ENCODE results near the gene GPC5.
"Not testable (repeated sequence)": the region's sequence is repeated elsewhere in the genome, so short reads cannot be mapped to it uniquely, and the experiment has no call there.

The GPC5 gene

DNA sequence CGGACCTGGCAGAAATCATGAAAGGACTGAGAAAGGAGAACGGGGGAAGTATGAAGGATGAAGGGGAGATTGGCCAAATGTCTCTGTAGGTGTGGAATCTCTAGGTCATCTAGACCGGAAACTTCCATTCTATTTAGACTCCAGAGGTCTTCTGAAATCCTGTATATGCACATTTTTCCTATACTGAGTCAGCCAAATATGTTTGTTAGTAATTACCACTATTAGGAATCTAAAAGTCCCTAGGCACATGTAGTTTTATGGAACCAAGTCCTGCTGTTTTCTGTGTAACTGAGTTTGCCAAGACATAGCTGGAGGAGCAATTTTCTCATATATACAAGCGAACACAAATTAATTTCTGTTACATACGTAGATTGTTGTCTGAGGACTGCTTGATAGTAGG lies 498.1 kb downstream of the GPC5 start:
- DNase-seq = no peak

DNA sequence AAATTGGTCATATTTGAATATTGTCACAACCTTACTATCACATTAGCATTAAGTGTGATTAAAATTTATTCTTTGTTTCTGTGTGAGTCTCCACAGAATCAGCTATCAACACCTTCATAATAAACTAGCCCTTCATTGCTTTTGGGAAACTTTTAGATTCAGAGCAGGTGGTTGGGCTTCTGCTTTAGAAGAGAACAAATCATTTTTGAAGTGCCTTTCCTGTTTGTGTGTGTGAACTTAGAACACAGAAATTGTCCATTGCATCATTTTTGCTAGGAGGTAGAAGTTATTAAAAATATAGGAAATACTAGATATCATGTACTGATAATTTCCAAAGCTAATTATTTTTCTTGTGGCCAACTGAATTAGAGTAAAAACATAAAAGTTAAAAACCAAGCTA lies 500.6 kb downstream of the GPC5 start:
- DNase-seq = not testable (repeated sequence)

DNA sequence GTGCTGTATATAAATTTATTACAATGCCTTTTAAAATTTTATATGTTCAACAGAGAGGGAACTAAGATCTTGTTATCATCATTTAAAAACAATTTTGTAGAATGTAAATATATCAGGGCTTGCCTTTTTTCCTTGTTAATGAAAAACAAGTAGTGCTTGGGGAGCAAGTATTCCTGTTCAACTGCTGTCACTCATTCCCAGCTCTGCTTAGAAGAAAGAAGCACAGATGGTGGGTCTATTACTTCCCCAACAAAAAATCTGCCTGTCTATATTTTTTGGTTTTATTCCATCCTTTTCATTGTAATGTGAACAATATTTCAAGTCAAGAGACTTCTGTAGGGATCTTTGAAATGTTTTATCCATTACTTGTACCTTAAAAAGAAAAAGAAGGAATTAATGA lies 503.9 kb downstream of the GPC5 start:
- no peak for DNase-seq

DNA sequence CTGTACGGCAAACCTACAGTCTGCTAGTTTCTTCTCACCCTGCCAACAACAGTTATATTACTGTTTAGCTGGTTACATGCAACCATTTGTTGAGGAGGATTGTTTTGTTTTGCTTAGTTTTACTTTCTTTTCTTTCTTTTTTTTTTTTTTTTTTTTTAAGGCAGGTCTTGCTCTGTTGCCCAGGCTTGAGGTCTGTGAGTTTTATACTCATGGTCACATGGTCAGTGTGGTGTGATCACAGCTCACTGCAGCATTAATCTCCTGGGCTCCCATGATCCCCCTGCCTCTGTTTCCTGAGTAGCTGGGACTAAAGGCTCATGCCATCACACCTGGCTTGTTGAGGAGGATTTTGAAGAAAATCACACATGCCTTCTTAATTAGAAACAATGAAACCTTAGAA lies 505.6 kb downstream of the GPC5 start:
- DNase-seq = no peak

DNA sequence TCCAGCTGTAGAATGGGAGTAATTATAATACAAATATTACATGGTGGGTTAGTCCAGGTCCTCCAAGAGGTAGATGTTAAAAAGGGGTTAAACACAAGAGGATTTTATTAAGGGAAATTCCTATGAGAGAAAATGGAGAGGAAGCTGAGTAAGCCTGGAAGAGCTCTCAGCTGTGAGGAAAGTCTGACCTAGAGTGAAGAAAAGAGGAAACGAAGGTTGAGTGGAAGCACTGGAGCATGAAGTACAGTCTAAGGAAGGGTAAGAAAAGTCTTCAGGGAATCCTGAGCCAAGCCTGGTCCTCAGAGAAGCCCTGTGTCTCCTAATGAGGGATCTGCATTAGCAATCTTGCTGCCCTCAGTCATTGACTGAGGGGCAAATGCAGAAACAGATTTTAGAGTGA lies 506.2 kb downstream of the GPC5 start:
- no peak for DNase-seq

DNA sequence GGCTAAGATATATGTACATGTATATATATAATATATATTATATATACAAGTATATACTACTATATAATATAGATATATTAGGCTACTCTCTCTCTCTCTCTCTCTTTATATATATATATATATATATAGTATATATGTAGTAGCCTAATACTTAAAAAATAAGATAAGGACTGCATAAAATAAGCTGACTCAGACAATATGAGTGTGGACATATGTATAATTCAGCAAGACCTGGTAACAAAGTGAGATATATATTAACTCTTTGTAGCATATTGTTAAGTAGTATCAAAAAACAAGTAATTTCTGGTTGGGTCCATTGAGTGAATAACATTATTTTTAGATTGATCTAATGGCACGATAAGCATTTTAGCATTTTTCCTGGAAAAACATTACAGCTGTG lies 509.0 kb downstream of the GPC5 start:
- DNase-seq = no peak

DNA sequence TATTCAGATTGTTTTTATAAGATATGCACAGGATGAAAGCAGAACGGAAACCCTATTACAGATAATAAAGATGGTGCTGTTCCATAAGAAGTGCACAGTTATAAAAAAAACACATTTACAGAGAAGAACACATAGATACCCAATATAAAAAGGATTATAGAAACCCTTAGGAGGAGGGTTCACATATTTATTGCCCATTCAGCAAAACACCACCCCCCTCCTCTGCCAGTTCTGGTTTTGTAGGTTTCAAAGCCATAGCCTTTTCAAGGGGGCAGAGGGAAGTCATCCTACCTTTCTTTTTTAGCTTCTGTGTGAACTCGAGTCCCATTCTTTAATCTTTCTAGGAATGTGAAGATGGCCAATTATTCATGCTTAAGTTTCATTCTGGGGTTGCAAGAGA lies 511.2 kb downstream of the GPC5 start:
- no peak for DNase-seq

DNA sequence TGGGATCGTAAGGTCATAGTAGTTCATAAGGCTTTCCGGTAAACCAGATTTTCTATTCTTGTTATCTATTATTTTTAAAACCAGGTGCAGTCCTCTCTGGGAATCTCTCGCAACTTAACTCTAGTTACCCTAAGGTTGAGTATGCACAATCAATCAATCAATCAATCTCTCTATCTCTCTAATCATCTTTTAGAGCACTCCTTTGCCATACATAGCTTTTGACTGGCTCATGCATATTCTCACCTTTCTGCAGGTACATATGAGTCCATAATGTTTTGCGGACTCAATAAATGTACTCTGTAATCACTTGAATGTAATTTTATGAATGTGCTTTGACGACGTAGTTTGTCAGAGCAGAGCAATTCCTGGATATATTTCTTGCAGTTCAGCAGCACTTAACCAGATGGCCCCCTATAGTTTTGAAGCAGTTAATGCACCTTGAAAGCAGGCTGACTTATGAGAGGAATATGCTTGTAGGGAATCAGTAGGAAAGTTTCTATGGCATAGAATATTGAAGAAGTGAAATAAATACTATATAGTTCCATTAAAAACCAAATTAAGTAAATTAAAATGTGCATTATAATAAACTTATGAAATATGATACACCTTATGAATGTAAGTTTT lies 524.7 kb downstream of the GPC5 start:
- DNase-seq = no peak

DNA sequence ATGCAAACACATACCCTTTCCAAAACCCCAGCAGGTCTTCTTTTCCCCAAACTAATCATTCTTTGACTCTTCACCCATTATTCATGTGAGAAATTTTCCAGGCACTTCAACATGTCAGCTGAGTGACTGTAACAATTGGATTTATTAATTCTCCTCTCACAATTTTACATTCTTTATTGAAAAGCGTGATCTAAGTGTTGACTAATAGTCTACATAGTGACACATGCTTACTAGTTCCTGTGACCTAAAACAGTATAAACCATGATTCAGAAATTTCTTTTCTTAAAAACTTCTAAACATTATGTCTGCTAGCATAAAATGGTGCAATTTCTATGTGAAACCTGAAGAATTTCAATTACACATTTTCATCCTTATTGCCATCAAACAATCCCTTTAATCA lies 532.3 kb downstream of the GPC5 start:
- DNase-seq = no peak

DNA sequence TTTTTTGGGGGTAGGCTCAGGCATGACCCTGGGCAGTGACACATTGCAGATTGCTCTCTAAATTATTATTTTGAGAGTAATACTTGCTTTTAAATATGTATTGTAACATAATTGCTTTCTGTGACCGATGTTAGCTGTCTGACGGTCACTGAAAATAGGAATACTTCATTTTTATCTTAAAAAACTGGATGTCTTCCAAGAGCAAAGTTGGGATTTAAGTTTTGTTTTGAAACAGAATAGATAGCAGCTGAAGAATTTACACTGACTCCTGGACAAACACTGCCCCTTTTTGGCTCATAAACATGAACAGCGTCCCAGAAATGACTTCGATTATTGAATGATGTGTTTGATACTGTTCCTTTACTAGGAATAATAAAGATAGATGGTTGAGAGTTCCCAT lies 535.9 kb downstream of the GPC5 start:
- no peak for DNase-seq

DNA sequence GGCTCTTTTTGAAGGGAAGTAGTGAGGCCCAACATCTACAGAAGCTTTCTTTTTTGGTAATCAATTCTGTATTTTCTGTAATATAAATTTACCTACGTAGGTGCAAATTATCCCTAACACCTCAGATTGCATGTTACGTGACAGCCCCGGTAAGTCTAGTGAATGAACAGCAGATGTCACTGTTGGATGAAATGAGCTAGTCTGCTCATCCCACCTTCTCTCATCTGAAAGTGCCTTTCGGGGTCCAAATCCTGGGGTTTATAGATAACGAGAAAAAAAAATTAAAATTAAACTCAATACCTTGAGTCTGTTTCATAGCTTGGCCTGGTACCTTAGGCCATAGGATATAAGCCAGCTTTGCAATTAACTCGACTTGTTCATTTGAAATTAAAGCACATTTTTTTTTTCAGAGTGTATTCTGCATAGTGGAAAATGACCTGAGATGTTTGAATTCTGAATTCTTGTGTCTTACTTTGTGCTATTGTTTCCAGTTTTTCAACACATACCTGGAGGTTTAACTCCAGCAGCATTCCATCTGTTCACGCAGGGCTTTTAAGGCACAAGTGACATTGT lies 548.2 kb downstream of the GPC5 start:
- no peak for DNase-seq

DNA sequence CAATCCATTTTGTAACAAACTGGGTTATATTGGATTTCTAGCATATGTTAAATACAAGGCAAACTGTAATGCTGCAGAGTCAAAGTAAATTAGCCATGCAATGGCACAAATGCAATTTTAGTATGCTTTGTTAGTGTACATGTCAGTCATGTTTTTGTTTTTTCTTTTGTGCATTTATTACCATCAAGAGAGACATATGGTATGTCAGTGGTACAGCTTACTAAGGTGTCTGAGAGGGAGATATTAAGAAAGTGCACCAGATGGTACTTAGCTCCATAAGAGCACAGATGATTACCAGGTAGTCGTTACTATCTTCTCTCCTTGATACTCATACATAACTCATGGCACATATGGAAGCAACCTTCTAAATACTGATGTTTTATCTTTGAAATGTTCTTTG lies 550.3 kb downstream of the GPC5 start:
- no peak for DNase-seq

DNA sequence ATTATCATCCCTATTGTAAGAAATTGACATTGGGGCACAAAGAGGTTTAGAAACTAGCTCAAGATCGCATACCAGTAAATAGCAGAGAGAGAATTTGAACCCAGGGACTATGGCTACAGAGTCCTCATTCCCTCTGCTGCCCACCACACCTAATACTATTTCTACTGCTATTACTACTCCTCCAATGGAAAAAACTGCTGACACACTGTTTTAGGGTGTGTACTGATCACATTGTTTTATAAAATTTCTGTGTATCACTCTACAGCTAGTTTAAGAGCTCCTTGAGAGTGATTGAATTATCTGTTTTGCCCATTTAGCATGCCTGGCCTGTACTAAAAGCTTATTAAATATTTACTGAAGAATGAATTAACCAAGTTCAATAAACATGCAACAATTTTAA lies 552.4 kb downstream of the GPC5 start:
- DNase-seq = no peak

DNA sequence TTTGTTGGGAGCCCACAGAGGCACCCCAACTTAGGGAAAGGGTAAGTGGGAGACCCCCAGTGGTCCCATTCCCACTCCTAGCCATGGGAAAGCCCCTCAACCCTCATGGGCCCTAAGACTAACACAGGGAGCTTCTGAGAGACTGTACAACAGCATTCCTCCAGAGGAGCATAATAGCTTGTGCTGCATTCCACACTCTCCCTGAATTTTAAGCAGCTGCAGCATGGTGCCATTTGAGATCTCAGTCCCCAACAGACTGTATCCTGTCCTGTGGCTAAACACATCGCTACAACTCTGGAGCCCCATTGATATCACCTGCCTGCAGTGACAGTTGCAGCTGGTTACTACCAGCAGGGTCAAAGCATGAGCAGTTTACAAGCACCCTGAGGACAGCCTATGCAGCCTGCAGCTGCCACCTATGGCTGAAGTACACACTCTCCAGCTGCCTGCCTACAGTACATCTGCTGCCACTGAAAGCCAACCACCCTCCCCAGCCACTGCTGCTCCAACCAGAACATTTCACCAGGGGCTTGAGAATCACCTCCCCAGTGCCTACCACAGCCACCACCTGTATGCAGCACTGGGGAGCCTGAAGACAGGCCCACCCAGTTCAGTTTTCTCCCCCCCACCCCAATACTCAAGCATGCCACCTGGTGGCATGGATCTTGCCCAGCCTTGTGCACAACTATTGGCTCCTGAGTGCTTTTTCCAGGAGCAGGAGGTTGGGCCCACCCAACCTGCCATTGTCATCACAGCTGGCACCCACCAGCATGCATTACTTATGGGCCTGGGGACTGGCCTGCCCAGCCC lies 557.3 kb downstream of the GPC5 start:
- no peak for DNase-seq

DNA sequence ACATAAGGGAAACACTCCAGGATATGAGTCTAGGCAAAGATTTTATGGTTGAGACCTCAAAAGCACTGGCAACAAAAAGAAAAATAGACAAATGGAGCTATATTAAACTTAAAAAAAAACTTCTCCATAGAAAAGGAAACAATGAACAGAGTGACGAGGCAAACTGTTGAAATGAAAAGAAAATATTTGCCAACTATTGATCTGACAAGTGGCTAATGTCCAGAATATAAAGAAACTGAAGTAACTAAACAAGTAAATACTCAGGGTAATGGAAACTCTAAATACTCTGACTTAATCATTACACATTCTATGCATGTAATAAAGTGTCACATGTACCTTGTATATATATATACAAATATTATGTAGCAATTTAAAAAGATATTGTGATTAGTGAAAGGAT lies 562.5 kb downstream of the GPC5 start:
- no peak for DNase-seq

DNA sequence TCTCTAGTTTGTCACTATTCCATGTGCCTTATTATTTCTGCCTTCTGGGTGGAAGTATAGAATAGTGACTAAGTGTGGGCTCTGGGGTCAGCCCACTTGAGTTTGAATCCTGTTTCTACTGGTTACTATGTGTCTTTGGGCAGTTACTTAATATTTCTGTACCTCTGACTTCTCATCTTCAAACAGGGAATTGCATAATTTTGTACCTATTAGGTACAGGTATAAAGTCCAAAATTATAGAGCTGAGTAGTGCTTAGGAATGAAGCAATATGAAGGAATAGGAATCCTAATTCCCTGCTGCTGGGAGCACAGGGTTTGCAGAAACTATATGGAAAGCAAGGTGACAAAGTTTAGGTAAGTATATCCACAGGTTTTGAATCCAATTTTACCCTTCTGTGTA lies 564.5 kb downstream of the GPC5 start:
- no peak for DNase-seq

DNA sequence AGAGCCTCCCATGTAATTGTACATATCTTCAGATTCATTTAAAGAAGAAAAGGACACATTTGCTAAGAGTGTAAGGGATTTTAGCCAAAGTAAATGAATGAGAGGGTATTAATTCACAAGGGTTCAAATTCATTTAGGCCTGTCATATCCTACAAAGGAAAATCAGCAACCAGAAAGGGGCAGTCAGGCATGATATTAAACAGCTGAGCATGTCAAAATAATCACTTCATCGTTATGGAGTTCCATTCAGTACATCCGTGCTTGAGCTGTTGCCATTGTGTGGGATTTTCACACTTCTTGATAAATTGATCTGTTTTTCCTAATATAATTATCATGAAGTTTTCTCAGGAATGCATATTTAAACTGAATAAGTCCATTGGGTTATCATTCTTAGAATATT lies 567.1 kb downstream of the GPC5 start:
- DNase-seq = no peak

DNA sequence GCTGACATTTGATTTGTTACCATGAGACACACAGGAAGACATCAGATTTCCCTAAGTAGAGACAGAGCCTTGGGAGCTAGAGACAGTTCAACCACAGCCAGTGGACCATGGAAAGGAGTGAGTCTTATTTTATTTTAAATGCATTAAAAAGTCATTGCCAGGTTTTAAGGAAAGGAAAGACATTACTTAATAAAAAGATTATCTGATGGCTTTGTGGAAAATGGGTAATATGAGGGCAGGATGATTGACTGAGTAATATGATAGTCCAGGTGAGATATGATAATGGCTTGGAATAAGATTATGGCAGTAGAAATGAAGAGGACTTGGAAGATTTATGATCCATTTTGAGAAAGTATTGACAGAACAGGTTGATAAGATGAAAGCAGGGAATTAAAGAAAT lies 580.1 kb downstream of the GPC5 start:
- no peak for DNase-seq

DNA sequence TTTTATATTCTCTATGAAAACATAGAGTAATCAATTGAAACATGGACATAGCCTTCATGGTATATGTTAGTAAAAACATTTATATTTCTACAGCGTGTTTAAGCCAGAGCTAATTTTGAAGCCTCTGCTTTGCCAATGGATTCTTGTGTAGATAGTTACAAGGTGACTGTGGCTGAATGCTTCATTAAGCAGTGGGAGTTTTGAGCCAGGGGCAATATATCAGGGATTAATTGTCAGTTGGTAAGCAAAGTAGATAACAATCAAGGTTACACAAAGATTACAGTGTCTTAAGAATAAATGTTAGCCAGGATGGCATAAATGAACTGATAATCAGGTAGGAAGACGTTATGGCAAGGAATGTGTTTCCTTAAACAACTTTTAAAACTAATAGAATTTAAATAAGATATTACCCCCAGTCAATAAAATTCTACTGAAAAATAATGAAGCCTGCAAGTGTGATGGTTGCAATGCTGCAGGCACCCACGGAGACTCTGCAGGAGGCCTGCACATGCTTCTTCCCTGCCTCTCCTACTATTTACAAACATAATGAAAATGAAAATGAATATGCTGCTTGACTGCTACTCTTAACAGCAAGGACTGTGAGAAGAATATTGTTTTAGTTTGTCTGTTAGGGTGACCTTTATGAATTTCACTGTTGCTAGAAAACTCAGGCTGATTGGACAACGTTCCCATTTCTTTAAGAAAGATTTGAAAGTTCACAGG lies 588.5 kb downstream of the GPC5 start:
- no peak for DNase-seq

DNA sequence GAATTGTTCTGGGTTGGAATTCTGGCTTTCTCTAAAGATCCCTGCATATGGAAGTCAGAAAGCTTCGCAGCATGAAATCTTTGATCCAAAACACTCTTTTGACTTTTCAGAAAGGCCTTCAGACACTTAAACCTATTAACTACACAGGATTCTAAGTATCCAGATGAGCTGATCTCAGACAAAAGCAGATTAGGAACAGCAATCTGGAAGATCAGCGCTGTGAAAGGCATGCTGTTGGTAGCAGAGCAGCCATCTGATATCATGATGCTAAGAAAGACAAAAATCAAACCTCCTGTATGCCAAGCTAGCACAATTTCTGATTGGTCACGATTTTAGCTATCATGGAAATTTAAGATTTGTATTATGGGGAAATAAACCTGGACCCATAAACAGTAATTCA lies 589.9 kb downstream of the GPC5 start:
- no peak for DNase-seq

DNA sequence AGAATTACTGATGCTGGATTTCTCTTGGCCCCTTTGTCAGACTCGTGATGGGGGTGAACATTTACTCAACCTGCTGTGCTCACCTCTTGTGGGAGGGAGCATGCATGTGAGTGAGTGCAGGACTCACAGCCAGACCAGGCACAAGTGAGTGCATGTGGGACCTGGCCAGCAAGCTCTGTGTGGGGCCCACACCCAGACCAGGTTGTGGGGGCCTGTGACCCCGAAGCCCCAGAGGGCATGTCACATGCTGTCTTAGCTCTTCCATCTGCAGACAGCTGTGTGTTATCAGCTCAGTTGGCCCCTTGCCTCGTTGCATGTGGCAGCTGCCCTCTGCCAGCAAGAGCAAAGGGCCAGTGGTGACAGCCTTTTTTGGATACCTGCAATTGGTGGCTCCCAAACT lies 614.4 kb downstream of the GPC5 start:
- DNase-seq = no peak

DNA sequence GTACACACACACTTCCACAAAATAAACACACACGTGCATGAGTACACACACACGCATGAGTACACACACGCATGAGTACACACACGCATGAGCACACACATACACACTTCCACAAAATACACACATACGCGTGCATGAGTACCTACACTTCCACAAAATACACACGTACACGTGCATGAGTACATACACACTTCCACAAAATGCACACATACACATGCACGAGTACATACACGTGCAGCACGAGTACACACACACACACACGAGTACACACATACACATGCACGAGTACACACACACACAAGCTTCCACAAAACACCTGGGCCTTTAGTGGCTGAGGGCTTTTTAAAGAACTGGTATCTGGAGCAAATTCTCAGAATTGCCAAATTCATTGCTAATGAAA lies 619.3 kb downstream of the GPC5 start:
- no peak for DNase-seq

DNA sequence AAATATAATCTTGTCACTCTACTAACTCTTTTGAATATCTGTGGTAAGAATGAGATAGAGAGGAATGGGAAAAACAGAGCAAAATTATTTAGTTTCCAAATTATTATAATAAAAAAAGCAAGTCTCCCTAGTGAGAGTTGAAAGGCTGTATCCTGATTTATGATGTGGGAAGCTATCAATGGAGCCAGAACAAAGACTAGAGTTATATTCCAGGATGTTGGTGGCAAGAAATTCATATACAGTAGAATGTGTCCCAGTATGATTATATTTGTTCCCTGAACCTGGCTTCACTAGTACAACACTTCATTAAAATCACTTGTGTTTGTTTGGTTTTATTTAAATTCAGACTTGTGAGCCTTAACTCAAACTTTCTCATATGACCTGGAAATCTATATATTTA lies 630.3 kb downstream of the GPC5 start:
- no peak for DNase-seq

DNA sequence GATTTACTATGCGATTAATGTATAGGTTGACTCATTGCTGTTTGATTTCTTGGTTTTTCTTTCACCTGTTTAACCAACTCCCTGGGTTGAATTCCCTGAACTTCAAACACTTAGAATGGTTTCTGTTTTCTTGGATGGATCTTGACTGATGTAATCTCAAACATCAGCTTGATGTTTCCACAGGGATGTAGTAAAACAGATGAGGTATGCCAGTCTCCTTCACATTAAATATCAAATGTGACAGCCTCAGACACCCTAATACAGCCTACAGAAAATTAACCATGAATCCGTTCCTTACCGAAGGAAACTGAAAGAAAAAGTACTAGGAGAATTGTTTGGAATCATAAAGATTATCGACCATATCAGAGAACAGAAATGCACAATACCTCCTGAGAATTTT lies 631.2 kb downstream of the GPC5 start:
- DNase-seq = no peak
